Stimulated activated effector memory CD8-positive, alpha-beta T cell treated with anti-CD3 and anti-CD28 coated beads, Interleukin-12 subunit alpha, Interleukin-12 subunit beta, amount 100 ng/mL, for 72 hours (primary cell): ENCODE data around the gene COL6A2.
"Not testable (repeated sequence)": the region's sequence is repeated elsewhere in the genome, so short reads cannot be mapped to it uniquely, and the experiment has no call there.

ENCODE experiments used
- ATAC-seq: fragments of 150-1000 bp; cut with Tn5 transposase; 2 replicates; pipeline ENCODE4 v1.10.0; 2021
- DNase-seq, 2 donors: peaks; one replicate each; pipeline ENCODE4 v3.0.0; 2021 to 2022; ENCODE audit warnings: low spot score in 2 of 2
- H3K27ac Mint-ChIP-seq: one replicate; pipeline ENCODE4 v1.8.0; 2022; ENCODE audit warnings: mild to moderate bottlenecking, mixed read lengths
- H3K36me3 Mint-ChIP-seq: one replicate; pipeline ENCODE4 v1.8.0; 2022; ENCODE audit warnings: mild to moderate bottlenecking, mixed read lengths
- H3K4me1 Mint-ChIP-seq: one replicate; pipeline ENCODE4 v1.8.0; 2022; ENCODE audit warnings: mixed read lengths
- H3K4me3 Mint-ChIP-seq: one replicate; pipeline ENCODE4 v1.8.0; 2022; ENCODE audit warnings: mild to moderate bottlenecking, mixed read lengths
- H3K9me3 Mint-ChIP-seq: one replicate; pipeline ENCODE4 v1.8.0; 2022; ENCODE audit warnings: mixed read lengths

Gene COL6A2

GRCh38 chr21:46081862-46082712 is 15.8 kb upstream of the COL6A2 start:
- no peak overlapping the region for H3K27ac Mint-ChIP-seq
- no peaks in the 10 kb centered on the region for H3K4me1 Mint-ChIP-seq
- ATAC-seq, result no peak
- H3K4me3 Mint-ChIP-seq, result no peak overlapping the region
- H3K9me3 Mint-ChIP-seq, result peaks cover 3% of the 10 kb centered on the region
- no peak for DNase-seq
- no peaks in the 10 kb centered on the region for H3K36me3 Mint-ChIP-seq

- Mint-ChIP-seq H3K4me3 (no peak overlapping the region), H3K27ac (no peak overlapping the region), H3K4me1 (no peaks in the 10 kb centered on the region), H3K9me3 (peaks cover 3% of the 10 kb centered on the region), H3K36me3 (no peaks in the 10 kb centered on the region)
- ATAC-seq, result no peak
- no peak for DNase-seq
Observed at GRCh38 chr21:46082713-46082962, 15.3 kb upstream of the COL6A2 start.

GRCh38 chr21:46082963-46083790 is 14.7 kb upstream of the COL6A2 start:
- Mint-ChIP-seq H3K9me3 (peaks cover 5% of the 10 kb centered on the region), H3K36me3 (no peaks in the 10 kb centered on the region), H3K4me1 (no peaks in the 10 kb centered on the region), H3K4me3 (no peak overlapping the region), H3K27ac (no peak overlapping the region)
- no peak for ATAC-seq
- DNase-seq, result no peak

- DNase-seq, result no peak
- Mint-ChIP-seq H3K4me3 (no peak overlapping the region), H3K27ac (no peak overlapping the region), H3K9me3 (peaks cover 11% of the 10 kb centered on the region), H3K4me1 (no peaks in the 10 kb centered on the region), H3K36me3 (no peaks in the 10 kb centered on the region)
- no peak for ATAC-seq
Observed at GRCh38 chr21:46083791-46084561, 13.9 kb upstream of the COL6A2 start.

- Mint-ChIP-seq H3K4me1 (no peaks in the 10 kb centered on the region), H3K4me3 (no peak overlapping the region), H3K36me3 (no peaks in the 10 kb centered on the region), H3K27ac (no peak overlapping the region), H3K9me3 (peaks cover 11% of the 10 kb centered on the region)
- DNase-seq (no peak), ATAC-seq (no peak)
Observed at GRCh38 chr21:46084709-46085108, 13.2 kb upstream of the COL6A2 start.

GRCh38 chr21:46085259-46085658 is 12.7 kb upstream of the COL6A2 start:
- H3K9me3 Mint-ChIP-seq, result peaks cover 11% of the 10 kb centered on the region
- H3K4me3 Mint-ChIP-seq, H3K27ac Mint-ChIP-seq, ATAC-seq, H3K4me1 Mint-ChIP-seq, H3K36me3 Mint-ChIP-seq, DNase-seq: not testable (repeated sequence)

GRCh38 chr21:46087641-46088040 is 10.3 kb upstream of the COL6A2 start:
- no peak for ATAC-seq
- peaks cover 18% of the 10 kb centered on the region for H3K9me3 Mint-ChIP-seq
- no peaks in the 10 kb centered on the region for H3K4me1 Mint-ChIP-seq
- H3K36me3 Mint-ChIP-seq, result peaks cover 7% of the 10 kb centered on the region
- H3K4me3 Mint-ChIP-seq, result no peak overlapping the region
- no peak overlapping the region for H3K27ac Mint-ChIP-seq
- DNase-seq, result no peak

- DNase-seq, result no peak
Observed at GRCh38 chr21:46088189-46088588, 9.7 kb upstream of the COL6A2 start.

GRCh38 chr21:46089285-46089684 is 8.6 kb upstream of the COL6A2 start:
- H3K36me3 Mint-ChIP-seq, result peaks cover 7% of the 10 kb centered on the region

More at GRCh38 chr21:46088189-46088588, 9.7 kb upstream of the COL6A2 start:
- ATAC-seq, result no peak
- peaks cover 7% of the 10 kb centered on the region for H3K36me3 Mint-ChIP-seq
- H3K4me1 Mint-ChIP-seq, result no peaks in the 10 kb centered on the region
- H3K27ac Mint-ChIP-seq, result no peak overlapping the region
- peaks cover 18% of the 10 kb centered on the region for H3K9me3 Mint-ChIP-seq
- H3K4me3 Mint-ChIP-seq, result no peak overlapping the region

GRCh38 chr21:46091118-46091517 is 6.8 kb upstream of the COL6A2 start:
- Mint-ChIP-seq H3K4me1 (peaks cover 6% of the 10 kb centered on the region), H3K9me3 (peaks cover 18% of the 10 kb centered on the region), H3K36me3 (peaks cover 7% of the 10 kb centered on the region), H3K4me3 (no peak overlapping the region), H3K27ac (peak overlapping the region; percentile 29)
- ATAC-seq (no peak), DNase-seq (no peak)

More at GRCh38 chr21:46089285-46089684, 8.6 kb upstream of the COL6A2 start:
- DNase-seq (no peak), ATAC-seq (no peak)
- Mint-ChIP-seq H3K27ac (no peak overlapping the region), H3K4me3 (no peak overlapping the region), H3K4me1 (no peaks in the 10 kb centered on the region), H3K9me3 (peaks cover 18% of the 10 kb centered on the region)

- ATAC-seq, result no peak
- Mint-ChIP-seq H3K4me1 (peaks cover 10% of the 10 kb centered on the region), H3K4me3 (no peak overlapping the region), H3K9me3 (peaks cover 17% of the 10 kb centered on the region), H3K36me3 (peaks cover 7% of the 10 kb centered on the region), H3K27ac (peak overlapping the region; percentile 29)
- no peak for DNase-seq
Observed at GRCh38 chr21:46091631-46092025, 6.3 kb upstream of the COL6A2 start.

- Mint-ChIP-seq H3K9me3 (peaks cover 15% of the 10 kb centered on the region), H3K4me3 (no peak overlapping the region), H3K4me1 (peaks cover 16% of the 10 kb centered on the region), H3K36me3 (peaks cover 7% of the 10 kb centered on the region), H3K27ac (no peak overlapping the region)
- no peak for ATAC-seq
- DNase-seq, result no peak
Observed at GRCh38 chr21:46092026-46092764, 5.7 kb upstream of the COL6A2 start.

GRCh38 chr21:46092811-46093667 is 4.9 kb upstream of the COL6A2 start:
- DNase-seq, result no peak
- ATAC-seq, result no peak
- Mint-ChIP-seq H3K27ac (no peak overlapping the region), H3K9me3 (peaks cover 14% of the 10 kb centered on the region), H3K36me3 (peaks cover 7% of the 10 kb centered on the region), H3K4me3 (no peak overlapping the region), H3K4me1 (peaks cover 16% of the 10 kb centered on the region)
